GM12874 (cell line): ENCODE measurements around the gene ASIC4.

Source experiments
- CTCF ChIP-seq: IDR thresholded peaks from 2 replicates; pipeline ENCODE4 v1.5.1; 2011; ENCODE audit warnings: low read depth, mild to moderate bottlenecking, control low read depth, low read length, moderate library complexity; ENCODE audit not compliant: insufficient read depth

Gene ASIC4

GRCh38 chr2:219572237-219573001 is 58.1 kb downstream of the ASIC4 start, which contains the start of gene INHA:
Gene INHA (plus strand): TSS chr2:219572310. CDS start chr2:219572375, 65 bp downstream.
- no peak for TF ChIP-seq CTCF

DNA sequence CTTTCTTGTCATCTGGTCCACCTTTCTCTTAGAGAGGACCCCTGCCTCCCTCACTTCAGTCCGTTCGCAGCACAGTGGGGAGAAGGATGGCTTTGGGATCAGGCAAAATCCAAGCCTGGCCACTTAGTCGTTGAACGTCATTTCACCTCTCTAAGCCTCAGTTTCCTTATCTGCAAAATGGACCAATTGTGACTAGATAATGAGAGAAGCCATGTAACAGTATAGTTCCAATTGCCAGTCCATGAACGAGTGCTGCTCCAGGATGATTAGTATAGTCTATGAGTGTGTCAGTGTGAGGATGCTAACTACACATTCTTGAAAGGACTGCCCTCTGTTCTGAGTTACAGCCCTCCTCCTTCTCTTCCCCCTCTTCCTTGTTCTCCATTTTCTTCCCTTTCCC is 58.9 kb downstream of the ASIC4 start:
- TF ChIP-seq CTCF = no peak

GRCh38 chr2:219574484-219575311 is 60.4 kb downstream of the ASIC4 start:
- TF ChIP-seq CTCF = no peak

DNA sequence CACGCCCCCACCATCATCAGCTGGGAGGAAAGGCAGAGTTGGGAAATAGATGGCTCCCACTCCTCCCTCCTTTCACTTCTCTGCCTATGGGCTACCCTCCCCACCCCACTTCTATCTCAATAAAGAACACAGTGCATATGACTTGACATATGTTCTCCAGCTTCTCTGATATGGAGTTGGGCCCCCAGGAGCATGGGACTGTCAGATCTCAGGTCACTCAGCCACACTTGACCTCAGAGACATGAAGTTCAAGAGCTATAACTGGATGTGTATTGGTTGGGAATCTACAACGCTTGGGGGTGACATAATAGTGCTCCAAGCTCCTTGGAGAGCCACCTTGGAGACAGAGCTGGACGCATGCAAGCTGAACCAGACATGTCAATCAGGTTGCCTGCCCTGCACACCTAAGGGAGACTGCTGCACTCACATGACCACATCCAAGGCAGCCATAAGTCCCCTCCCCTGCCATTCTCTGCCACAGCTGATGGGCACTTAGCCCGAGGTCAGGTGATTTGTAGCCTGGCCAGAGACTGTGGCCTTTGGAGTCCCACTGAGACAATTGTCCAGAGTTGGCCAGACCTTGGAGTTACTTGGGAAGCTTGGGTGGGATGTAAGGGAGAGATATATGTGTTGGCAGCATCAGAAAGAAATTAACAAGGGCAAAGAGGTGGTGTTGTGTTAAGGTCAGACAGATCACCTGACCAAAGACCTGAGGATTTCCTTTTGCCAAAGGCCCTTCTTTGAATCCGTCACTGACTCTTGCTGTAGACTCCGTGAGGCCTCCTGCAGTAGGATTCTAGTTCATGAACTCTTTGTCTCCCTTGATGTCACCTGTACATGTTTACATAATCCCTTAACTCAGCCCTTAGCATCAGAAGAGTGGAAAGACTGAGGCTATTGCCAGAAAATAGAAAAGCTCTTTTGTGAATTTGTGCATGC is 61.6 kb downstream of the ASIC4 start:
- TF ChIP-seq CTCF = no peak

- TF ChIP-seq CTCF = no peak
Measured at GRCh38 chr2:219576505-219577388, 62.5 kb downstream of the ASIC4 start.

- no peak for TF ChIP-seq CTCF
Measured at GRCh38 chr2:219578811-219579613, 64.7 kb downstream of the ASIC4 start.
